H1 (cell line): ENCODE results near the gene PATJ.

Source experiments
- CTCF ChIP-seq, 3 experiments: IDR thresholded peaks; 1 replicate in 2 of 3; 2 replicates in 1 of 3; pipeline versions ENCODE4 v1.5.1 to v1.6.1; 2011; ENCODE audit warnings: low read length in 3 of 3, mild to moderate bottlenecking in 3 of 3, inconsistent platforms in 2 of 3, low read depth in 1 of 3, moderate library complexity in 1 of 3; ENCODE audit not compliant: insufficient read depth in 1 of 3; ENCODE audit errors: control extremely low read depth in 1 of 3
- EZH2 ChIP-seq: fragments of 200-600 bp; sonication (generic); IDR thresholded peaks from 2 replicates; pipeline ENCODE4 v1.7.1; 2012; ENCODE audit warnings: low read depth, mild to moderate bottlenecking, moderate library complexity, low read length, inconsistent platforms; ENCODE audit not compliant: severe bottlenecking

- no peak for TF ChIP-seq CTCF (IDR thresholded peaks at IDR 0.05; ENCODE audit: control extremely low read depth in 1 of 3, insufficient read depth in 1 of 3, low read depth in 1 of 3, low read length in 3 of 3)
- no peak for TF ChIP-seq EZH2
Measured at GRCh38 chr1:61887076-61887867, 145.0 kb downstream of the PATJ start.
